PC-3 (cell line): ENCODE measurements around the gene PIMREG. TPM values are rescaled to one million over a fixed set of nuclear protein-coding genes. Genes with fewer than 3 reads are reported as not detected.

Source experiments
- ATAC-seq: fragments of 200-7000 bp; cut with Tn5 transposase; 2 replicates; pipeline ENCODE4 v1.9.1; 2020; ENCODE audit warnings: mild to moderate bottlenecking, moderate library complexity
- BruUV-seq: library from RNA; stranded (reverse); fragments of 400-500 nt; replicated peaks from 2 replicates; lab custom pipeline; 2021; lab: Mats Ljungman, UMichigan
- CTCF ChIA-PET: fragments of 300-600 bp; sonication (Branson Sonifier 250); formaldehyde crosslinking; loops from one replicate; lab custom pipeline; 2022; ENCODE audit warnings: antibody characterized with exemption; lab: Charles Lee
- POLR2A ChIA-PET: fragments of 300-600 bp; sonication (Branson Sonifier 250); formaldehyde crosslinking; loops from one replicate; lab custom pipeline; 2022; ENCODE audit warnings: antibody characterized with exemption; ENCODE audit not compliant: unreplicated experiment; lab: Charles Lee
- DNase-seq: peaks from one replicate; pipeline ENCODE4 v3.0.0-alpha.2; 2015
- H2AFZ ChIP-seq: fragments of 300-600 bp; sonication (generic); 2 replicates; pipeline ENCODE4 v1.6.0; 2016; ENCODE audit warnings: antibody characterized with exemption, low read length
- H3F3A ChIP-seq: fragments of 300-600 bp; sonication (generic); one replicate; pipeline ENCODE4 v1.6.0; 2017; ENCODE audit warnings: antibody characterized with exemption, low read length, control low read depth, mild to moderate bottlenecking; ENCODE audit not compliant: unreplicated experiment
- H3K27ac ChIP-seq: fragments of 300-600 bp; sonication (generic); 2 replicates; pipeline ENCODE4 v1.5.1; 2016; ENCODE audit warnings: mild to moderate bottlenecking, low read length
- H3K27me3 ChIP-seq: fragments of 300-600 bp; sonication (generic); 2 replicates; pipeline ENCODE4 v1.6.1; 2016; ENCODE audit warnings: low read length, mixed read lengths
- H3K36me3 ChIP-seq: fragments of 300-600 bp; sonication (generic); 2 replicates; pipeline ENCODE4 v1.6.1; 2016; ENCODE audit warnings: low read depth, mixed run types, low read length, mixed read lengths
- H3K4me1 ChIP-seq: fragments of 300-600 bp; sonication (generic); 2 replicates; pipeline ENCODE4 v1.5.1; 2016; ENCODE audit warnings: low read length; ENCODE audit not compliant: insufficient read depth
- H3K4me2 ChIP-seq: fragments of 300-600 bp; sonication (generic); 2 replicates; pipeline ENCODE4 v1.6.0; 2016; ENCODE audit warnings: low read length
- H3K4me3 ChIP-seq: fragments of 300-600 bp; sonication (generic); 2 replicates; pipeline ENCODE4 v1.5.1; 2016; ENCODE audit warnings: mild to moderate bottlenecking, low read length, mixed read lengths
- H3K79me2 ChIP-seq: fragments of 300-600 bp; sonication (generic); 2 replicates; pipeline ENCODE4 v1.6.1; 2017; ENCODE audit warnings: low read length, mixed read lengths
- H3K9ac ChIP-seq: fragments of 300-600 bp; sonication (generic); 2 replicates; pipeline ENCODE4 v1.6.0; 2016; ENCODE audit warnings: mild to moderate bottlenecking, low read length
- H3K9me2 ChIP-seq: fragments of 300-600 bp; sonication (generic); replicated peaks from 2 replicates; pipeline ENCODE4 v1.6.1; 2016; ENCODE audit warnings: mixed run types, low read length, mixed read lengths
- H3K9me3 ChIP-seq: fragments of 300-600 bp; sonication (generic); 2 replicates; pipeline ENCODE4 v1.6.1; 2016; ENCODE audit warnings: low read length, mixed read lengths
- H4K20me1 ChIP-seq: fragments of 300-600 bp; sonication (generic); 2 replicates; pipeline ENCODE4 v1.6.1; 2016; ENCODE audit warnings: low read length, mixed read lengths
- EZH2 ChIP-seq: fragments of 300-600 bp; sonication (generic); IDR thresholded peaks from one replicate; pipeline ENCODE4 v1.6.1; 2017; ENCODE audit warnings: antibody characterized with exemption, mild to moderate bottlenecking, low read length; ENCODE audit not compliant: unreplicated experiment
- EZH2phosphoT487 ChIP-seq: fragments of 300-600 bp; sonication (generic); IDR thresholded peaks from 2 replicates; pipeline ENCODE4 v1.6.1; 2018; ENCODE audit warnings: mild to moderate bottlenecking, antibody characterized with exemption, low read length, borderline replicate concordance
- intact Hi-C: fragments of 100-400 bp; cut with micrococcal nuclease; formaldehyde crosslinking; loops from 2 replicates; pipeline ENCODE4 v1.9.0; 2023
- total RNA-seq: library from RNA; depleted of rRNA; stranded (reverse); fragments of >200 nt; gene quantifications from 2 replicates; pipeline ENCODE4 v1.2.3, GENCODE V29; 2014
- TF ChIP-seq, protein P1 (sequence below): fragments of 300-600 bp; sonication (generic); conservative IDR thresholded peaks from 2 replicates; pipeline ENCODE4 v1.5.1; 2017; ENCODE audit warnings: antibody characterized with exemption, low read depth, mild to moderate bottlenecking, low read length

PIMREG gene
- total RNA-seq, 1 experiment from 2014 or later, result 67.6 TPM

GRCh38 chr17:6470146-6470718 is 26.0 kb downstream of the PIMREG start:
- Histone ChIP-seq H3K27ac (no peak overlapping the region), H3K9me3 (no peaks in the 10 kb centered on the region), H3K9ac (no peak overlapping the region), H2AFZ (no peak overlapping the region), H3K79me2 (no peaks in the 10 kb centered on the region), H4K20me1 (no peaks in the 10 kb centered on the region), H3K9me2 (no peaks in the 10 kb centered on the region), H3K27me3 (no peaks in the 10 kb centered on the region), H3K4me1 (peaks cover 15% of the 10 kb centered on the region), H3K36me3 (no peaks in the 10 kb centered on the region; the same call in 1 of the 2 replicates), H3K4me3 (no peak overlapping the region), H3K4me2 (no peak overlapping the region), H3F3A (no peaks in the 10 kb centered on the region)
- DNase-seq, result no peak
- no peak for TF ChIP-seq EZH2phosphoT487
- TF ChIP-seq, protein P1, sequence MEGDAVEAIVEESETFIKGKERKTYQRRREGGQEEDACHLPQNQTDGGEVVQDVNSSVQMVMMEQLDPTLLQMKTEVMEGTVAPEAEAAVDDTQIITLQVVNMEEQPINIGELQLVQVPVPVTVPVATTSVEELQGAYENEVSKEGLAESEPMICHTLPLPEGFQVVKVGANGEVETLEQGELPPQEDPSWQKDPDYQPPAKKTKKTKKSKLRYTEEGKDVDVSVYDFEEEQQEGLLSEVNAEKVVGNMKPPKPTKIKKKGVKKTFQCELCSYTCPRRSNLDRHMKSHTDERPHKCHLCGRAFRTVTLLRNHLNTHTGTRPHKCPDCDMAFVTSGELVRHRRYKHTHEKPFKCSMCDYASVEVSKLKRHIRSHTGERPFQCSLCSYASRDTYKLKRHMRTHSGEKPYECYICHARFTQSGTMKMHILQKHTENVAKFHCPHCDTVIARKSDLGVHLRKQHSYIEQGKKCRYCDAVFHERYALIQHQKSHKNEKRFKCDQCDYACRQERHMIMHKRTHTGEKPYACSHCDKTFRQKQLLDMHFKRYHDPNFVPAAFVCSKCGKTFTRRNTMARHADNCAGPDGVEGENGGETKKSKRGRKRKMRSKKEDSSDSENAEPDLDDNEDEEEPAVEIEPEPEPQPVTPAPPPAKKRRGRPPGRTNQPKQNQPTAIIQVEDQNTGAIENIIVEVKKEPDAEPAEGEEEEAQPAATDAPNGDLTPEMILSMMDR, result no peak
- intact Hi-C loops, result loop anchor here (5.0 kb wide), 1 partner anchor 177 kb away; no protein-coding TSS in a partner anchor
- ATAC-seq, result no peak
- ChIA-PET POLR2A (no interaction called here), CTCF (no interaction called here)
- no TSS peak for BruUV-seq

- intact Hi-C loops, result loop anchor here (5.0 kb wide), 1 partner anchor 176 kb away; no protein-coding TSS in a partner anchor
- no peaks in the 10 kb centered on the region for H3K9me3 ChIP-seq
- H3F3A ChIP-seq, result no peaks in the 10 kb centered on the region
- no peak overlapping the region for H3K4me3 ChIP-seq
- TF ChIP-seq EZH2phosphoT487 (no peak), EZH2 (no peak)
- TF ChIP-seq, protein P1, result no peak
- no peak overlapping the region for H3K4me2 ChIP-seq
- no peak overlapping the region for H3K9ac ChIP-seq
- H3K79me2 ChIP-seq, result no peaks in the 10 kb centered on the region
- no peak overlapping the region for H2AFZ ChIP-seq
- peaks cover 15% of the 10 kb centered on the region for H3K4me1 ChIP-seq
- ATAC-seq, result no peak
- ChIA-PET CTCF (no interaction called here), POLR2A (no interaction called here)
- H4K20me1 ChIP-seq, result no peaks in the 10 kb centered on the region
- no TSS peak for BruUV-seq
- no peaks in the 10 kb centered on the region for H3K9me2 ChIP-seq
- H3K27ac ChIP-seq, result no peak overlapping the region
- no peaks in the 10 kb centered on the region; the same call in 1 of the 2 replicates for H3K36me3 ChIP-seq
- H3K27me3 ChIP-seq, result no peaks in the 10 kb centered on the region
- DNase-seq, result no peak
These were observed 26.7 kb downstream of the PIMREG start for GRCh38 chr17:6470751-6471521.
